Measurements from ENCODE around the gene BMPR1B.
A peak's percentile ranks its signal among the peaks of the same experiment; 100 is the strongest.

The BMPR1B gene

DNA sequence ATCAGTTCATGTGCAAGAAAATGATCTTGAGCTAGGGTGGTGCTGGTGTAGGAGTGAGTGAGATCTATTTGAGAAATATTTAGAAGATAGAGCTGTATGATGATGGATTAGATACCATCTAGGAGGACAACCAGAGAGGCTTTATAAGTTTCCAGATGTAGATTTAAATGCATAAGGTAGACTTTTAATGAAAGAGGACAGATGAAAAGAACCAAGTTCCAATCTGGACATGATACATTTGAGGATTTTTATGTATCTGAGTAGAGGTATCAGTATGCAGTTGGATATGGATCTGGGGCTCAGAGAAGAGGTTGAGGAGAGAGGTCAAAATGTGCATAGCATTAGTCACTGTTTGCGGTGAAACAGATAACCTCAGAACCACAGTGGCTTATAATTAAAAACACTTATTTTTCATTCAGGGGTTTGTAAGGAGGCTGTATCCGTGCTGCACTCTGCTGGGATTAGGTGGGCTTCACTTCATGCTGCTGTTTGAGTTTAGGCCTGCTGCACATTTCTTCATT is 348.7 kb downstream of the BMPR1B start:
- H3K4me3 ChIP-seq (ENCODE audit: low read depth, low read length): no peak overlapping the region
- DNase-seq (ENCODE audit: low read depth): no peak
- TF ChIP-seq, protein P1, sequence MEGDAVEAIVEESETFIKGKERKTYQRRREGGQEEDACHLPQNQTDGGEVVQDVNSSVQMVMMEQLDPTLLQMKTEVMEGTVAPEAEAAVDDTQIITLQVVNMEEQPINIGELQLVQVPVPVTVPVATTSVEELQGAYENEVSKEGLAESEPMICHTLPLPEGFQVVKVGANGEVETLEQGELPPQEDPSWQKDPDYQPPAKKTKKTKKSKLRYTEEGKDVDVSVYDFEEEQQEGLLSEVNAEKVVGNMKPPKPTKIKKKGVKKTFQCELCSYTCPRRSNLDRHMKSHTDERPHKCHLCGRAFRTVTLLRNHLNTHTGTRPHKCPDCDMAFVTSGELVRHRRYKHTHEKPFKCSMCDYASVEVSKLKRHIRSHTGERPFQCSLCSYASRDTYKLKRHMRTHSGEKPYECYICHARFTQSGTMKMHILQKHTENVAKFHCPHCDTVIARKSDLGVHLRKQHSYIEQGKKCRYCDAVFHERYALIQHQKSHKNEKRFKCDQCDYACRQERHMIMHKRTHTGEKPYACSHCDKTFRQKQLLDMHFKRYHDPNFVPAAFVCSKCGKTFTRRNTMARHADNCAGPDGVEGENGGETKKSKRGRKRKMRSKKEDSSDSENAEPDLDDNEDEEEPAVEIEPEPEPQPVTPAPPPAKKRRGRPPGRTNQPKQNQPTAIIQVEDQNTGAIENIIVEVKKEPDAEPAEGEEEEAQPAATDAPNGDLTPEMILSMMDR (conservative IDR thresholded peaks at IDR 0.05; ENCODE audit: low read depth, low read length): peak; percentile 9

DNA sequence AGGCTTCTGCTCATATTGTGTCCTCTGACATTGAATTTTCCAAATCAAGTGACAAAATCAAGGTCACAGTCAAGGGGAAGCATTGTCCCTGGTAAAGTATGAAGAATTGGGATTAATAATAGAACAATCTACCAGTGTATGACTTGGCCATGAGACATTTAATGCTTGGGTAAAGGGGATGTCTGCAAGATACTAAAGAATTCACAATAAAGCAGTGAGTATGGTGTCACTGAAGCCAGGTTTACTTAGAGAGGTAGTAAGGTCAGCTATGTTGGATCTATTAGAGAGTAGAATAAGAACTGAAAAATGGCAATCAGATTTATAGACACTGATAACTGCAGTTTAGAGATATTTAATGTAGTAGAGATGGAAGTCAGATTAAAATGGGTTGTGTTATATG is 349.2 kb downstream of the BMPR1B start:
- TF ChIP-seq, protein P1 (conservative IDR thresholded peaks at IDR 0.05; ENCODE audit: low read depth, low read length): no peak
- DNase-seq (ENCODE audit: low read depth): no peak
- no peak overlapping the region for H3K4me3 ChIP-seq (ENCODE audit: low read depth, low read length)

DNA sequence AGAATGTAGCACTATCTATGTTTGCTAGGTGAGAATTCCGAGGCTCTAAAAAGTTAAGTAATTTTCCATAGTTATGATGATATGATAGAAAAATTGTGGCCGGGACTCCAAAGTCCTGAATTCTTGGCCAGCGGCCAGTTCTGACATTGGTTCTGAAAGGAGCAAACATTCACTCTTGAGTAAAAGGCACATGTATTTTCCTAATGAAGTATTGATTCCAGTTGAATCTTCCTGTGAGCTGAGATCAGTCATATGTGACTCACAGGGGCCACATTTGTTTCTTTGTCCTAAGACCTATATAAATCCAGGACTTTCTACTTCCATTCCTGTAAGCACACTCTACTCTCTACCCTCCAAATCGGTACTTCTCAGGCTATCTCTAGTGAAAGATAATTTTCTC is 349.9 kb downstream of the BMPR1B start:
- TF ChIP-seq, protein P1 (conservative IDR thresholded peaks at IDR 0.05; ENCODE audit: low read depth, low read length): no peak
- peak; percentile 76 for DNase-seq (ENCODE audit: low read depth)
- H3K4me3 ChIP-seq (ENCODE audit: low read depth, low read length): no peak overlapping the region

DNA sequence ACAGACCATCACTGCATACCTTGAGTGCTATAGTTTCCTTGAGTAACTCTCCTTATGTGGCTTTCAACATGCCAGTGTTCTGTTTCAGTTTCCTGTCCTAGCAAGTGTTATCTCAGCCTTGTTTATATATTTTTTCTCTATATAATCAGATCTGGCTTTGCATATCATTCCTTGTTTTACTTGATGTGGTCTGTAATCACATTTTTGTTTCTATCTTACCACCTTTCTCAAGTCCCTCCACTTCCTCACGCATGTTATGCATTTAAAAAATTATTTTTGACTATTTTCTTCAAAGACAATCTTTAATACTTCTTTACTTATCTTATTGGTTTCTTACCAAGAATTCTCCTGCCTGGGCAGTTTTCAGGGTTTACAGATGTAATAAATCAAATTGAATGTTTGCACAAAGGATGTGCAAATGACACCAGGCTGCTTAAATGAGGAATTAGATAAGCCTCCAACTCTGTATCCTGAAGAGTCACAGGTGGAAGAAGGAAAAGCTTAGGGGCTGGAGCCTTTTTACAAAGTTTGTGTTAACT is 351.2 kb downstream of the BMPR1B start:
- no peak overlapping the region for H3K4me3 ChIP-seq (ENCODE audit: low read depth, low read length)
- DNase-seq (ENCODE audit: low read depth): peak; percentile 56

DNA sequence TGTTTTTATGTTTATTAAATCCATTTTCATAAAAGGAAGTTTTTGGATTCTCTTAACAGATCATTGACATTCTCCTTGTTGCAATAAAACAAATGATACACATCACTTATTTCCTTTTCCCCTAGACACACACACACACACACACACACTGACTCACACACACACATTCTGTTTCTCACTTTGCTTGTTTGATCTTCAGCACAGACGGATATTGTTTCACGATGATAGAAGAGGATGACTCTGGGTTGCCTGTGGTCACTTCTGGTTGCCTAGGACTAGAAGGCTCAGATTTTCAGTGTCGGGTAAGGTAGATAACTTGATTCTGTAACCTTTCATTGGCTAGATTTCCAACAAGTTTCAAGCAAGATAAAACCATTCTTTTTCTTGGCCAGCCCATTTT is 356.8 kb downstream of the BMPR1B start:
- TF ChIP-seq, protein P1 (conservative IDR thresholded peaks at IDR 0.05; ENCODE audit: low read depth, low read length): no peak
- DNase-seq (ENCODE audit: low read depth): peak; percentile 37
- H3K4me3 ChIP-seq (ENCODE audit: low read depth, low read length): no peak overlapping the region

More for the DNA sequence above, 351.2 kb downstream of the BMPR1B start:
- TF ChIP-seq, protein P1 (conservative IDR thresholded peaks at IDR 0.05; ENCODE audit: low read depth, low read length): no peak

DNA sequence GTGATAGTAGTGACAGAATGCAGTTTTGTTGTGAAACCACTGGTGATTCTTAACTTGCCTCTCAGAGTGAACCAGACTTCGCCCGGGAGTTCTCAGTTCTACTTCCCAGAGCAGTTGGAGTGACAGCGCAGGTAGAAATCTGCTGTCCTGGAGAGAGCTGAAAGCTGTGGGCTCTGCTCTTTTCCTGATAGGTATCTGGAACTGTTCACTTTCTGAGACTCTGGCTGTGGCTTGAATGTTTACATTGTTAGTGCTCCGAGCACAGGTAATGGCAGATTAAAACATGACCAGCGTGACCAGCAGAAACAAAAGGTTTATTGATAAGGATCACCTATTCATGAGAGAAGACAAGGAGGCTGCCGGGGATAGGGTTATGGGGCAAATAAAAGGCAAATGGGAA is 360.7 kb downstream of the BMPR1B start:
- H3K4me3 ChIP-seq (ENCODE audit: low read depth, low read length): no peak overlapping the region
- no peak for DNase-seq (ENCODE audit: low read depth)
- TF ChIP-seq, protein P1 (conservative IDR thresholded peaks at IDR 0.05; ENCODE audit: low read depth, low read length): no peak

DNA sequence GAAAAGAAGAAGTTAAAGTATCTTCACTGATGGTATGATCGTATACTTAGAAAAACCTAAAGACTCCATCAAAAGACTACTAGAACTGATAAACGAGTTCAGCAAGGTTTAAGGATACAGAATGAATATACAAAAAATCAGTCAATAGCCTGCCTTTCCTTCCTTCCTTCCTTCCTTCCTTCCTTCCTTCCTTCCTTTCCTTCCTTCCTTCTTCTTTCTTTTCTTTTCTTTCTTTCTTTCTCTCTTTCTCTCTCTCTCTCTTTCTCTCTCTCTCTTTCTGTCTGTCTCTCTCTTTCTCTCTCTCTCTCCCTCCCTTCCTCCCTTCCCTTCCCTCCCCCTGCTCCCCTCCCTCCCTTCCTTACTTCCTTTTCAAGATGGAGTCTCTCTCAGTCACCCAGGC is 362.7 kb downstream of the BMPR1B start:
- TF ChIP-seq, protein P1 (conservative IDR thresholded peaks at IDR 0.05; ENCODE audit: low read depth, low read length): no peak
- DNase-seq (ENCODE audit: low read depth): no peak

More for the DNA sequence above, 362.7 kb downstream of the BMPR1B start:
- H3K4me3 ChIP-seq (ENCODE audit: low read depth, low read length): no peak overlapping the region

All from choroid plexus epithelial cell (primary cell).